A673 (cell line): Measurements from ENCODE around the gene SLC9A4. TPM values are rescaled to one million over a fixed set of nuclear protein-coding genes. Genes with fewer than 3 reads are reported as not detected.
A peak's percentile ranks its signal among the peaks of the same experiment; 100 is the strongest.

Experiments used
- BruUV-seq: library from RNA; stranded (reverse); fragments of 400-500 nt; replicated peaks from 2 replicates; lab custom pipeline; 2021; lab: Mats Ljungman, UMichigan
- CTCF ChIA-PET: fragments of 300-600 bp; sonication (Branson Sonifier 250); formaldehyde crosslinking; loops from one replicate; lab custom pipeline; 2022; ENCODE audit warnings: antibody characterized with exemption; lab: Charles Lee
- POLR2A ChIA-PET: fragments of 300-600 bp; sonication (Branson Sonifier 250); formaldehyde crosslinking; loops from one replicate; lab custom pipeline; 2022; ENCODE audit warnings: antibody characterized with exemption; ENCODE audit not compliant: low non-redundant PET; lab: Charles Lee
- DNase-seq: peaks from one replicate; pipeline ENCODE4 v3.0.0-alpha.2; 2015; ENCODE audit warnings: low spot score
- H3K27ac ChIP-seq: fragments of 200-600 bp; sonication (generic); 2 replicates; pipeline ENCODE4 v1.5.1; 2016; ENCODE audit warnings: mixed run types, low read depth, mild to moderate bottlenecking, mixed read lengths, antibody characterized with exemption, low read length; ENCODE audit not compliant: poor library complexity, severe bottlenecking
- H3K27me3 ChIP-seq: fragments of 200-600 bp; sonication (generic); replicated peaks from 2 replicates; pipeline ENCODE4 v1.6.1; 2017; ENCODE audit warnings: mixed run types, low read depth, mild to moderate bottlenecking, mixed read lengths, antibody characterized with exemption, low read length; ENCODE audit not compliant: insufficient read depth, poor library complexity
- H3K36me3 ChIP-seq: fragments of 200-600 bp; sonication (generic); 2 replicates; pipeline ENCODE4 v1.6.1; 2016; ENCODE audit warnings: mixed run types, mild to moderate bottlenecking, mixed read lengths, antibody characterized with exemption, low read length; ENCODE audit not compliant: insufficient read depth, poor library complexity, severe bottlenecking
- H3K4me1 ChIP-seq: fragments of 200-600 bp; sonication (generic); 2 replicates; pipeline ENCODE4 v1.6.1; 2017; ENCODE audit warnings: mixed run types, mild to moderate bottlenecking, mixed read lengths, antibody characterized with exemption, low read length; ENCODE audit not compliant: insufficient read depth, poor library complexity, severe bottlenecking
- H3K4me3 ChIP-seq: fragments of 200-600 bp; sonication (generic); 2 replicates; pipeline ENCODE4 v1.5.1; 2016; ENCODE audit warnings: low read depth, mixed run types, mild to moderate bottlenecking, mixed read lengths, low read length; ENCODE audit not compliant: poor library complexity, severe bottlenecking
- H3K9me3 ChIP-seq: fragments of 200-600 bp; sonication (generic); 2 replicates; pipeline ENCODE4 v1.6.1; 2016; ENCODE audit warnings: mixed run types, low read depth, mild to moderate bottlenecking, mixed read lengths, antibody characterized with exemption, low read length; ENCODE audit not compliant: poor library complexity, severe bottlenecking
- EZH2 ChIP-seq: fragments of 200-600 bp; sonication (generic); IDR thresholded peaks from 2 replicates; pipeline ENCODE4 v1.6.1; 2017; ENCODE audit warnings: borderline replicate concordance, low read depth, mild to moderate bottlenecking, mixed read lengths, antibody characterized with exemption, low read length; ENCODE audit not compliant: poor library complexity, severe bottlenecking
- intact Hi-C: fragments of 100-400 bp; cut with micrococcal nuclease; formaldehyde crosslinking; loops from one replicate; pipeline ENCODE4 v1.10.0; 2022; ENCODE audit not compliant: unreplicated experiment
- total RNA-seq: library from RNA; stranded (reverse); gene quantifications from 2 replicates; pipeline ENCODE4 v1.2.3, GENCODE V29; 2021
- TF ChIP-seq, protein P1 (sequence below): fragments of 300-800, 200-600 bp; sonication (generic); conservative IDR thresholded peaks from 2 replicates; pipeline ENCODE4 v1.5.1; 2017; ENCODE audit warnings: low read depth, mild to moderate bottlenecking, antibody characterized with exemption, low read length, moderate library complexity, mixed read lengths

The SLC9A4 gene
- total RNA-seq, 1 experiment from 2014 or later: 0.11 TPM

DNA sequence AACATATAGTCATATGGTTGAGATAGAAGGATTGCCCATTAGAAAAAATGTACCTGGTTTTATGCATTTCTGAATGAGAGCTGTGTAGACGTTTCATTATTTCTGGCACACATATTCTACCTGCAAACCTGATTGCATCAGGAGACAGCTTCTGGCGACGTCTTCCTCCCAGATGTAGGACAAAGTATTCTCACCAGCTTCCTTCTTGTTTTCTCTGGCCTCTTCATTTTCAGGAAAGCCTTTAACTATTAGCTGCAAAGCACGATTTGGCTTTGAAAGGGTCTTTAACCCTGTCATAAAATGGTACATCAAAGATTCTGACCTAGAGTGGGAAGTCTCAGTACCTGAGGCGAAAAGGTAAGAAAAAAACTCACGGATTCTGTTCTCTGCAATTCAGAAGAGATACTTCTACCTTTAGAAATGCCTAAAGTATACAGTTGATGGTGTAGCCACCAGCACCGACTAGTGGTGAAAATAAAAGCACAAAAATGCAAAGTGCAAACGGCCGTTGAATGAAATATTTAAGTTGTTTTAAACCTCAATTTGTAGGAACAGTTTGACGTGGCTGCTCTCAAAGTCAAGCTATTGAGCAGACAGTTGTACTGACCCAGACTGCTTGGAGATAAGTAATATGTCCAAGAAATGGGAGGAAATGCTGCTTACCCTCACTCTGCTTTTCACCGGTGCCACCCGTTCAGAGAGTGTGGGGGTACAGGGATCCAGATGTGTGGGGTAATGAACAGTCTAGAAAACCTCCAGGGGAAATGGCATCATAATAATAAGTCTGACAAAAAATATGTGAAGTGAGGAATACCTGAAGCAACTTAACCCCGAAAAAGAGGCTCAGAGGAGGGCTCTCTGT lies 29.8 kb upstream of the SLC9A4 start:
- no peaks in the 10 kb centered on the region for H3K9me3 ChIP-seq
- POLR2A ChIA-PET: no interaction called here
- peaks cover 28% of the 10 kb centered on the region for H3K27me3 ChIP-seq
- H3K36me3 ChIP-seq: no peaks in the 10 kb centered on the region
- H3K27ac ChIP-seq: no peak overlapping the region
- BruUV-seq: no TSS peak
- no peak for TF ChIP-seq EZH2
- TF ChIP-seq, protein P1, sequence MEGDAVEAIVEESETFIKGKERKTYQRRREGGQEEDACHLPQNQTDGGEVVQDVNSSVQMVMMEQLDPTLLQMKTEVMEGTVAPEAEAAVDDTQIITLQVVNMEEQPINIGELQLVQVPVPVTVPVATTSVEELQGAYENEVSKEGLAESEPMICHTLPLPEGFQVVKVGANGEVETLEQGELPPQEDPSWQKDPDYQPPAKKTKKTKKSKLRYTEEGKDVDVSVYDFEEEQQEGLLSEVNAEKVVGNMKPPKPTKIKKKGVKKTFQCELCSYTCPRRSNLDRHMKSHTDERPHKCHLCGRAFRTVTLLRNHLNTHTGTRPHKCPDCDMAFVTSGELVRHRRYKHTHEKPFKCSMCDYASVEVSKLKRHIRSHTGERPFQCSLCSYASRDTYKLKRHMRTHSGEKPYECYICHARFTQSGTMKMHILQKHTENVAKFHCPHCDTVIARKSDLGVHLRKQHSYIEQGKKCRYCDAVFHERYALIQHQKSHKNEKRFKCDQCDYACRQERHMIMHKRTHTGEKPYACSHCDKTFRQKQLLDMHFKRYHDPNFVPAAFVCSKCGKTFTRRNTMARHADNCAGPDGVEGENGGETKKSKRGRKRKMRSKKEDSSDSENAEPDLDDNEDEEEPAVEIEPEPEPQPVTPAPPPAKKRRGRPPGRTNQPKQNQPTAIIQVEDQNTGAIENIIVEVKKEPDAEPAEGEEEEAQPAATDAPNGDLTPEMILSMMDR: peak; percentile 71
- intact Hi-C loops: loop anchor here (5.0 to 10.0 kb wide), 2 partner anchors 191 to 558 kb away; no protein-coding TSS in a partner anchor
- no peak overlapping the region for H3K4me3 ChIP-seq
- H3K4me1 ChIP-seq: no peaks in the 10 kb centered on the region
- peak; percentile 25 for DNase-seq
- CTCF ChIA-PET: interaction anchor here (0.8 to 1.1 kb wide), 2 partner anchors 173 to 437 kb away, joined by 3 read pairs; no protein-coding TSS in a partner anchor

- no TSS peak for BruUV-seq
- Histone ChIP-seq H3K27ac (no peak overlapping the region), H3K9me3 (no peaks in the 10 kb centered on the region), H3K36me3 (no peaks in the 10 kb centered on the region), H3K4me3 (no peak overlapping the region), H3K4me1 (no peaks in the 10 kb centered on the region), H3K27me3 (peaks cover 20% of the 10 kb centered on the region)
- intact Hi-C loops: loop anchor here (5.0 to 10.0 kb wide), 2 partner anchors 192 to 559 kb away; no protein-coding TSS in a partner anchor
- POLR2A ChIA-PET: no interaction called here
- TF ChIP-seq, protein P1: no peak
- no peak for TF ChIP-seq EZH2
- DNase-seq: no peak
- CTCF ChIA-PET: interaction anchor here (1.1 kb wide), 1 partner anchor 438 kb away, joined by 3 read pairs; no protein-coding TSS in a partner anchor
These were observed 28.8 kb upstream of the SLC9A4 start for GRCh38 chr2:102444233-102444632.

DNA sequence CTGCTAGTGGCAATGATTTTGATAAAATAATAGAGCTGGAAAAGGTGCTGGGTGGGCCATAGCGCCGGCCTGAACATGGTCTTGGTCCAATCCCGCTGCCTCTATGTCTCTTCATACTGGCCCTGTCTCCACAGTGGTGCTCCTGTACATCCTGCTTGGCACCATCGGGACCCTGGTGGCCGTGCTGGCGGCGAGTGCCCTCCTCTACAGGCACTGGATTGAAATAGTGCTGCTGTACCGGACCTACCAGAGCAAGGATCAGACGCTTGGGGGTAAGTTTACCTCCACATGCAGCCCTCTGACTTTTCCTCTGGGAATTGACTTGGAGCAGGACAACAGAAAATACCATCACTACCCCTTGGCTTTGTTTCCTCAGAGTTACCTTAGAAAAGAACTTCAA lies 26.1 kb upstream of the SLC9A4 start:
- no peaks in the 10 kb centered on the region for H3K9me3 ChIP-seq
- POLR2A ChIA-PET: no interaction called here
- DNase-seq: no peak
- CTCF ChIA-PET: no interaction called here
- TF ChIP-seq EZH2: no peak
- no peak overlapping the region for H3K4me3 ChIP-seq
- peaks cover 8% of the 10 kb centered on the region for H3K27me3 ChIP-seq
- H3K27ac ChIP-seq: no peak overlapping the region
- H3K36me3 ChIP-seq: no peaks in the 10 kb centered on the region
- no peaks in the 10 kb centered on the region for H3K4me1 ChIP-seq
- BruUV-seq: no TSS peak
- intact Hi-C loops: loop anchor here (5.0 to 10.0 kb wide), 3 partner anchors 425 to 1105 kb away; no protein-coding TSS in a partner anchor
